HEK293T (cell line): Measurements from ENCODE around the gene SERPINE1.

Source experiments
- CTCF ChIA-PET: fragments of 350-600 bp; formaldehyde crosslinking; extraction: SDS; loops from one replicate; lab custom pipeline; 2021; ENCODE audit warnings: antibody characterized with exemption, inconsistent platforms; lab: Yijun Ruan, JAX
- POLR2A ChIA-PET: fragments of 350-600 bp; formaldehyde crosslinking; extraction: SDS; loops from one replicate; lab custom pipeline; 2020; ENCODE audit warnings: antibody characterized with exemption, inconsistent platforms; lab: Yijun Ruan, JAX
- DNase-seq: peaks from one replicate; pipeline ENCODE4 v3.0.0; 2012; ENCODE audit warnings: mixed read lengths; ENCODE audit errors: extremely low spot score
- ARNT ChIP-seq: fragments of 450-650 bp; IDR thresholded peaks from 2 replicates; pipeline ENCODE4 v1.6.1; 2017; ENCODE audit warnings: mild to moderate bottlenecking
- BHLHE40 ChIP-seq: fragments of 450-650 bp; IDR thresholded peaks from 2 replicates; pipeline ENCODE4 v1.6.1; 2016; ENCODE audit warnings: mild to moderate bottlenecking, moderate library complexity, borderline replicate concordance
- CTBP1 ChIP-seq: fragments of 450-650 bp; IDR thresholded peaks from 2 replicates; pipeline ENCODE4 v1.6.1; 2016; ENCODE audit warnings: borderline replicate concordance
- ELF4 ChIP-seq: fragments of 450-650 bp; IDR thresholded peaks from 2 replicates; pipeline ENCODE4 v1.6.1; 2017; ENCODE audit warnings: antibody characterized with exemption
- FOXA1 ChIP-seq: fragments of 450-650 bp; IDR thresholded peaks from 2 replicates; pipeline ENCODE4 v1.6.1; 2016; ENCODE audit warnings: mild to moderate bottlenecking
- FOXK2 ChIP-seq: fragments of 450-650 bp; IDR thresholded peaks from 2 replicates; pipeline ENCODE4 v1.6.1; 2016; ENCODE audit warnings: mild to moderate bottlenecking
- FOXM1 ChIP-seq: fragments of 450-650 bp; IDR thresholded peaks from 2 replicates; pipeline ENCODE4 v1.6.1; 2017; ENCODE audit warnings: mild to moderate bottlenecking, borderline replicate concordance
- HDGF ChIP-seq: fragments of 450-650 bp; IDR thresholded peaks from 2 replicates; pipeline ENCODE4 v1.6.1; 2017; ENCODE audit warnings: antibody characterized with exemption, borderline replicate concordance
- L3MBTL2 ChIP-seq: fragments of 450-650 bp; conservative IDR thresholded peaks from 2 replicates; pipeline ENCODE4 v1.6.1; 2016; ENCODE audit warnings: mild to moderate bottlenecking
- LEF1 ChIP-seq: fragments of 450-650 bp; IDR thresholded peaks from 2 replicates; pipeline ENCODE4 v1.6.1; 2017; ENCODE audit warnings: mild to moderate bottlenecking, borderline replicate concordance
- NFRKB ChIP-seq: fragments of 450-650 bp; IDR thresholded peaks from 2 replicates; pipeline ENCODE4 v1.6.1; 2016; ENCODE audit warnings: mild to moderate bottlenecking, moderate library complexity
- PKNOX1 ChIP-seq: fragments of 450-650 bp; IDR thresholded peaks from 2 replicates; pipeline ENCODE4 v1.6.1; 2016
- SP1 ChIP-seq: fragments of 450-650 bp; IDR thresholded peaks from 2 replicates; pipeline ENCODE4 v1.6.1; 2017
- SUZ12 ChIP-seq: fragments of 450-650 bp; IDR thresholded peaks from 2 replicates; pipeline ENCODE4 v1.6.1; 2016; ENCODE audit warnings: mild to moderate bottlenecking
- TARDBP ChIP-seq: fragments of 450-650 bp; IDR thresholded peaks from 2 replicates; pipeline ENCODE4 v1.6.1; 2016
- ZNF384 ChIP-seq: fragments of 450-650 bp; IDR thresholded peaks from 2 replicates; pipeline ENCODE4 v1.6.1; 2016

SERPINE1 gene

GRCh38 chr7:101167645-101168411, 40.9 kb downstream of the SERPINE1 start:
- ChIA-PET POLR2A (interaction anchor here (1.1 kb wide), 1 partner anchor 279 kb away, joined by 4 read pairs; no protein-coding TSS in a partner anchor), CTCF (interaction anchor here (0.7 to 1.8 kb wide), 2 partner anchors 10 to 24 kb away, joined by 5 to 8 read pairs; no protein-coding TSS in a partner anchor)
- TF ChIP-seq SP1: no peak
- no peak for TF ChIP-seq TARDBP
- TF ChIP-seq L3MBTL2: no peak
- no peak for TF ChIP-seq NFRKB
- TF ChIP-seq FOXM1: no peak
- no peak for TF ChIP-seq ARNT
- TF ChIP-seq PKNOX1: no peak
- TF ChIP-seq ZNF384: no peak
- TF ChIP-seq BHLHE40: no peak
- no peak for TF ChIP-seq HDGF
- no peak for TF ChIP-seq ELF4
- TF ChIP-seq FOXK2: no peak
- TF ChIP-seq CTBP1: no peak
- no peak for TF ChIP-seq FOXA1
- TF ChIP-seq LEF1: no peak
- TF ChIP-seq SUZ12: no peak
- DNase-seq: no peak

GRCh38 chr7:101168412-101169049, 41.6 kb downstream of the SERPINE1 start:
- ChIA-PET CTCF (interaction anchor here (0.6 to 1.8 kb wide), 3 partner anchors 11 to 325 kb away, joined by 3 to 8 read pairs (median 5); no protein-coding TSS in a partner anchor), POLR2A (interaction anchor here (1.1 kb wide), 1 partner anchor 280 kb away, joined by 4 read pairs; no protein-coding TSS in a partner anchor)
- DNase-seq: no peak
- TF ChIP-seq SP1 (no peak), TARDBP (no peak), ARNT (no peak), LEF1 (no peak), L3MBTL2 (no peak), FOXM1 (no peak)

GRCh38 chr7:101169110-101169837, 42.4 kb downstream of the SERPINE1 start:
- CTCF ChIA-PET: interaction anchor here (0.6 to 1.8 kb wide), 2 partner anchors 25 to 324 kb away, joined by 3 to 8 read pairs; no protein-coding TSS in a partner anchor
- POLR2A ChIA-PET: interaction anchor here (1.1 kb wide), 1 partner anchor 281 kb away, joined by 4 read pairs; no protein-coding TSS in a partner anchor
- TF ChIP-seq ZNF384: no peak
- TF ChIP-seq HDGF: no peak
- no peak for TF ChIP-seq FOXK2
- no peak for TF ChIP-seq PKNOX1
- TF ChIP-seq SUZ12: no peak
- TF ChIP-seq ELF4: no peak
- no peak for TF ChIP-seq LEF1
- no peak for TF ChIP-seq NFRKB
- TF ChIP-seq TARDBP: no peak
- no peak for TF ChIP-seq ARNT
- TF ChIP-seq SP1: no peak
- TF ChIP-seq FOXM1: no peak
- TF ChIP-seq FOXA1: no peak
- no peak for TF ChIP-seq L3MBTL2
- no peak for TF ChIP-seq BHLHE40
- TF ChIP-seq CTBP1: no peak
- no peak for DNase-seq

- ChIA-PET CTCF (interaction anchor here (0.6 to 1.6 kb wide), 3 partner anchors 14 to 1128 kb away, joined by 4 to 11 read pairs (median 5); no protein-coding TSS in a partner anchor), POLR2A (interaction anchor here (0.9 kb wide), 1 partner anchor 12 kb away, joined by 3 read pairs; no protein-coding TSS in a partner anchor)
- TF ChIP-seq FOXM1 (no peak), HDGF (no peak), SUZ12 (no peak), NFRKB (no peak), FOXK2 (no peak), BHLHE40 (no peak)
- DNase-seq: peak; percentile 70
Observed at GRCh38 chr7:101169838-101170551, 43.1 kb downstream of the SERPINE1 start.
